ENCODE measurements around the gene PAF1.
"Not testable (repeated sequence)": the region's sequence is repeated elsewhere in the genome, so short reads cannot be mapped to it uniquely, and the experiment has no call there.

PAF1 gene

DNA sequence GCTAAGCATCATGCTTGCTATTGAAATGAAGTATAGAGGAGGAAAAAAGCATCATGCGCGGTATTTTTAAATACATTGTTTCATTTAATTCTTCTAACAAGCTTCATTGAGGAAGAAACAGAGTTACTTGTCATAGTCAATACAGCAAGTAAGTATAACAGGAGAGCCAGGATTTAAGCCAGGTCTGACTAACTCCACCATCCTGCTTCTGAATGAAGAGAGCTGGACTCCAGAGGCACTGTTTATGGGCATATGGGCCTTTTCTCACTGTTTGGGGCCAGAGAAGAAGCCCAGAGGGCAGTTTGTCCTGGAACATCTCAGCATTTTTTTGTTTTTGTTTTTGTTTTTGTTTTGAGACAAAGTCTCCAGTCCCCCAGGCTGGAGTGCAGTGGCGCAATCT, 40.8 kb downstream of the PAF1 start:
- DNase-seq, result no peak

DNA sequence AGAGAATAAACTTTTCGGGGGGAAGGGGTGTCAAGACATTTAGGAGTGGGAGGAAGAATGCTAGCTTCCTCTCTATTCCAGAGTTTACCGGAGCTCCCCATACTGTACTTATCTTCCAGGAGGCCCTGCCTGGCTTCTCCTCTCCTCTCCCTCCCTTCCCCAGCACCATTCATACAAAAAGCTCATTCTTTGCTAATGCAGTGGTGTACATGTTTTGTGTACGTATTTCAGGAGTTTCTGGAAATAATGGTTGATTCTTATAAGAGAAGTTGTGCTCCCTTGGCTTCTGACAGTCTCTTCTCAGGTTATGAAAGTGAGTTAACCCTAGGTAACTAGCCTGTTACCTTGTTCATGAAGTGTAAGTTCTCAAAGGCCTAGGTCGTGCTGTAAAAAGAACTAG, 41.6 kb downstream of the PAF1 start:
- DNase-seq, result no peak

DNA sequence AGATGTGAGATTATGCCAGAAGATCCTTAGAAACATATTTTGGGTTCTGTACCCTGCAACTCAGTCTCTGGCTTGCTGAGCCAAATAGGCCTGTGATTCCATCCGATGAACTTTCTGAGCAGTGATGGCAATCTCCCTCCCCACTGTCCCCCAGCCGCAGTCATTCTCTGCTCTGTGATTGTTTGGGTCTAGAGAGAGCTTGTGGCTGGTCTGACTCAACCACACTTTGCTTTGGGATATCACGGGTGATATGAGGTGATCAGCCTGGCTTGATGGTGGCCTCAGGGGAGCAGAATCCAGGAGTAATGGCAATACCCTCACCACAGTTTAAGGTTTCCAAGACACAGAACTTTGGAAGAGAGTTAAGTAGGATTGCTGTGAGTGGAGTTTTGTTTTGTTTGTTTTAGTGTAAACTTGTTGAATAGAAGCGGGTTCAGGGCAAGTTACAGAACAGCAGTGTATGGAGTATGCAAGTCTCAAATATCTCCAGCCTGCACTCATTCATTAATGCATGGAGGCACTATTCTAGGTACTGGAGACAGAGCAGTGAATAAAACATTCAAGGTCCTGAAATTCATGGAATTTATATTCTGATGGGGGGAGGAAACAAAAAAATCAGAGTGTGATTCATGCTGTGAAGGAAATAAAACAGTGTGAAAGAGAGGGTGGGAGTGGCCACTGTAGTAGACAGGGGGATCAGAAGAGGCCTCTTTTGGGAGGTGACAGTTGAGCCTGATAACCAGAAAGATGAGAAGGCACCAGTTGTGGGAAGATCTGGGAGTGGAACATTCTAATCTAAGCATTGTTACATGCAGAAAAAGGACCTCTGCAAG, 43.4 kb downstream of the PAF1 start:
- no peak for DNase-seq

DNA sequence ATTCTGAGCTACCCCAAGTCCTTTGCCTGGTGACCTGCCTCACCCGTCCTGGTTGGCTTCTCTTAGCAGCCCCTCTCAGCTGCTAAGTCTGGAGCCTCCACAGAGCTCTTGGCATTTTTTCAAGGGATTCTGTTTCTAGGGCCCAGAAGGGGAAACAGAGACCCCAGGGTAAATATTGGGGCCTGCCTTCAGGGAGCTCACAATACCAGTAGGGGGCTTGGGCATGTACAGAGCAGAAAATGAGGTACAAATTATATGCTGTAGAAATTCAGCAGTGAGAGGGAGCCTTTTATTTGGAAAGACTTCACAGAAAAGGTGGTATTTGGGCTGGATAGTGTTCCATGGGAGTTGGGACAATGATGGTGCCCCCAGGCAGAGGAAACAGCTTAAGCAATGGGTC, 45.0 kb downstream of the PAF1 start:
- DNase-seq, result no peak

DNA sequence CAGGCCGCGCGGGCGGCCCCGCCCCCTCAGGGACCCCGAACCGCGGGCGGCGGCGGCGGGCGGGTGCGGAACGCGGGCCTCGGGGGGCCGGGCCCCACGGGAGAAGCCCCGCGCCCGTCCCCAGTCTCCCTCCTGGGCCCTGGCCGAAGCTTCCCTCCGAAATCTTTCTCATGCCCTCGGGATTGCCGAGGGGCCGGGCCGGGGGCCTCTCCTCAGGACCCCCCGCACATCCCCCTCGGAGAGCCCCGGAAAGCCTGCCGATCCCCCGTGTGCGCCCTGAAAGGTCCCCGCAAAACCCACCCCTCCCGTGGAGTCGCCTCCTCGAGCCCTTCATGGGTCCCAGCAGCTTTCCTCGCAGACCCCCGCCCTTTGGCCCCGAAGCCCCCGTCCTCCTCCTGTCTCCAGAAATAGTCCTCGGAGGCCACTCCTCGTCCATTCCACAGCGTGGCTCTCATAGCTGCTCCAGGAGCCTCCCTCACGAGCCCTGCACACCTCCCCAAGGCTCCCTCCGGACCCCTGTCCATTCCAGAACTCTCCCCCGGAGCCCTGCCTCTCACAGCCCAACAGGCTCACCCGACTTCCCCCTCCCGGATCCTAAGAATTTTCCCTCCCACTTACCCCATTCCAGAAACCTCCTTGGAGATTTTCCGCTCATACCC, 48.1 kb downstream of the PAF1 start:
- no peak for DNase-seq

DNA sequence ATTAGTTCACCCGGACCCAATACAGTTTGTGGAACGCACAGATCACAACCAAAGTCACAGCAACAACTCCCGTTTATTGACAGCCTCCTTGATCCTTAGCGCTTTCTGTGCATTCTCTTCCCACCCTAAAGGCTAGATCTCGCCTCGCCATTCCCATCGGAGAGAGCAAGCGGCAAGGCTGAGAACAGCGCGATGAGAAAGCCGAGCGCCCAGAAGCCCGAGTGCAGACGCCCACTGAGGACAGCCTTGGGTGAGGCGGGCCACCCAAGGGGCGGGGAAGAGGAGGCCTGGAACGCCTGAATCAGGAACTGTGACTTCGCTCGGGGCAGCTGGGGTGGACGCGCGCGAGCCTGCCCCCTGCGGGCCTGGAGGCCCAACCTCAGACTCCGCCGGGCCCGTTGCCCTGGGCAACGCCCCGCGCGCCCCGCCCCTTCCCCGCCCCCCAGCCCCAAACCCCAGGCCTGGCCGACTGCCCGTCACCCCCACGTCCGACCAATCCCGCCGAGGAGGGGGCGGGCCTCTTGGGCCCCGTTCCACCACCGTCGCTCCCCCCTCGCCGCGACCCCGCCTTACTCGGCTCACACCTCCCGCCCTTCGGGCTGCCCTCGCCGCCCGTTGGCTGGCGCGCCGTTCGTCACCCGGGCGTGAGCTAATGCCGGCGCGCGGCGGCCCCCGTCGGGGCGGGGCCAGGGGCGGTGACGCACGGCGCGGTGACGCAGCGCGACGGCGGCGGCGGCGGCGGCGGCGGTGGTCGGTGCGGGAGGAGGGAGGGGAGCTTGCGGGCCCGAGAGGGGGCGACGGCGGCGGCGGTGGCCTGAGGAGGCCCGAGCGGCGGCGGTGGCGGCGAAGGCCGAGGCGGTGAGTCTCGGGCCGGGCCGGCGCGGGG, 48.9 kb downstream of the PAF1 start, which contains the start of gene SAMD4B:
Gene SAMD4B (plus strand): TSS at position 703 of the 886 bp plus-strand sequence. CDS start 14,473 bp downstream, outside the sequence.
- DNase-seq, result peak; percentile 99

DNA sequence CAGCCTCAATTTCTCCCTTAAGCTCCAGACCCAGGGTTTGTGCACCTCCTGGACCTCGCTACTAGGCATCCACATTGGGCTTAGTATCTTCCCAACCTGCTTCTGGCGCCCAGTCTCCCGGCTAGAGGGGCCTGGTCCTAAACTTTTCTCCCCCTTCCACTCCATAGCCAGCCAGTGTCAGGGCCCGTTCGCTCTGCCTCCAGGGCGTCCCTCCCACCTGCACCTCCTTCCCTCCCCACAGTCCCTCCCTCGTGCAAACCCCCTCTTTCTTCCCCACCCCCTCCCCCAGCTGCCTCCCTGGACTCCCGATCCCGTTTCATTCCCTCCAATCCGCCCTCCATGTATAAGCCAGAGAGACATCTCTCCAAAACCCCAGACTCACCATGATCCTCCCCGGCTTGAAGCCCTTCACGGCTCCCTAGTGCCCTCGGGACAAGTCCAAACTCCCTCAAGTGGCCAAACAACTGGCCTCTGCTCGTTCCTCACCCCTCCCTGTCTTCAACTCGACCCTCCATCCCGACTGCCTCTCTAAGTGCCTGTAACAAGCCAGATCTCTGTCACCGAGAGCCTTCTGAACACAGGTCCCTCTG, 49.7 kb downstream of the PAF1 start:
- peak; percentile 29 for DNase-seq

DNA sequence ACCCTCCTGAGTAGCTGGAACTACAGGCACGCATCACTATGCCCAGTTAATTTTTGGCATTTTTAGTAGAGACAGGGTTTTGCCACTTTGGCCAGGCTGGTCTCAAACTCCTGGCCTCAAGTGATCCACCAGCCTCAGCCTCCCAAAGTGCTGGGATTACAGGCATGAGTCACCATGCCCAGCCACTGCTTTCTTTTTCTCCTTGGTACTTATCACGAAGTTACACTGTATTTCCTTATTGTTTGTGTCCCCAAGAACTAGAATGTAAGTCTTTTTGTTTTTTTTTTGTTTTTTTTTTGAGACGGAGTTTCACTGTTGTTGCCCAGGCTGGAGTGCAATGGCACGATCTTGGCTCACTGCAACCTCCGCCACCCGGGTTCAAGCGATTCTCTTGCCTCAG, 50.8 kb downstream of the PAF1 start:
- not testable (repeated sequence) for DNase-seq

DNA sequence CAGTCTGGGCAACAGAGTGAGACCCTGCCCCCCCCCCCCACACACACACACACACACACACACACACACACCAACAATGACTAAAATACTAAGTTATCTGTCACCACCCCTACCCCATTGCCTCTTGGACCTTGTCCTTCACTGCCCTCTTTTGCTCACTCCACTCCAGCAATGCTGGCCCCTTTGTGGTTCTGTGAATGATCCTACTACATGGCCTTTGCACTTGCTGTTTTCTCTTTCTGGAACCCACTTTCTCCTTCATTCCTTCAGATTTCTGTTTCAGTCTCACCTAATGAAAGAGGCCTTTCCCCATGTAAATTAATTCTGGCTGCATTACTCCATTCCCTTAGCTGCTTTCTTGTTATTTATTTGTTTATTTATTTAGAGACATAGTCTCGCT, 51.2 kb downstream of the PAF1 start:
- no peak for DNase-seq

DNA sequence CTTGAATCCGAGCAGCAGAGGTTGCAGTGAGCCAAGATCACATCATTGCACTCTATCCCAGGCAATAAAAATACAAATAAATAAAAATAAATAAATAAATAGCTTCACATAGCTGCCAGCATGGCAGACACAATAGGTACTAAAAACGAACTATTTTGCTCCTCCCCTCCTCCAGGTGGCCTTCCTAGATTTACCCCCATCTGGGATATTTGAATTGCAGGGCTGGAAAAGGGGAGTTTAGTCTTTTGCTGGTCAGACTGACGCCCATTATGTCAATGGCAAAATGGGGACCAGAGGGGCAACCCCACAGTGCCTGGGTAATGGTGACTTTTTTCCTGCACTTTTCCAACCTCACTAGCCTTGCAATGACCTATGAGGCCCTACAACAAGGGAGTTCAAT, 54.4 kb downstream of the PAF1 start:
- DNase-seq, result no peak

All from CD4-positive, alpha-beta T cell treated with Interleukin-17A for 1 hour (primary cell).